ENCODE data around the gene XPO6. TPM values are rescaled to one million over a fixed set of nuclear protein-coding genes. Genes with fewer than 3 reads are reported as not detected.

XPO6 gene
- polyA plus RNA-seq, 1 of the 3 experiments (the other 2 are of a cell fraction), result 97.1 TPM

DNA sequence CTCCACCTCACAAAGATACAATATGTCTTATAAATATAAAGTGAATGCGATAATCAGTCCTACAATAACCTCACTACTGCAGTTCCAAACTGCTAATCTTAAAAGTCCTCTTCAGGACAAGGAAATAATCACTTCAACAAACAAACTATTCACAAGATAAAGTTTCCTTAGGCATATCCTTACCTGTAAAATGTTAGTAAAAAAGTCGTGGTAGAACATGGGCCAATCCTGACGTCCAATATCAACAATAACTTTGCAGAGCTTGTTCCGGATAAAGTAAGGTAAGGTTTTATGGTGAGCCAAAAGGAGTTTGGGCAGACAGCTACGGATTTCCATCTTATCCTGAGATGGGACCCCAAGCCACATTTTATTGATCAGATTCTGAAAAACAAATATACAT is 36.0 kb downstream of the XPO6 start:
- no peaks in the 10 kb centered on the region for H3K27me3 ChIP-seq (ENCODE audit: insufficient read depth)
- no peaks in the 10 kb centered on the region for H3K9me2 ChIP-seq
- POLR2A ChIA-PET, result no interaction called here
- no peak overlapping the region for H3K4me3 ChIP-seq (ENCODE audit: low read depth in 2 of 2, low read length in 1 of 2)
- H3K4me1 ChIP-seq (ENCODE audit: control insufficient read depth in 1 of 2, insufficient read depth in 2 of 2, low read depth in 1 of 2, low read length in 1 of 2), result peaks cover 0 to 2% of the 10 kb centered on the region in 2 experiments; a peak in 2 of 4 replicates
- DNase-seq, result no peak
- peaks cover 64% of the 10 kb centered on the region for H3K79me2 ChIP-seq (ENCODE audit: insufficient read depth)
- no peak overlapping the region for H3K27ac ChIP-seq (ENCODE audit: low read depth in 2 of 2, low read length in 1 of 2)
- peaks cover 26 to 48% of the 10 kb centered on the region in 2 experiments for H3K36me3 ChIP-seq (replicated peaks in 1 of 2; ENCODE audit: control insufficient read depth in 1 of 2, insufficient read depth in 2 of 2, low read length in 1 of 2)
- 96% methylated on average over 5 of the region's 5 CpGs for WGBS (ENCODE audit: low lambda C conversion rate)
- peaks cover 6% of the 10 kb centered on the region for H3F3A ChIP-seq (replicated peaks; ENCODE audit: insufficient read depth)
- no peak overlapping the region for H2AFZ ChIP-seq (ENCODE audit: low read depth)
- no peaks in the 10 kb centered on the region for H3K9me3 ChIP-seq
- no peak overlapping the region for H3K4me2 ChIP-seq
- TF ChIP-seq YY1 (IDR thresholded peaks at IDR 0.05; ENCODE audit: low read depth) (no peak), MAX (IDR thresholded peaks at IDR 0.05; ENCODE audit: low read depth) (no peak), EP300 (IDR thresholded peaks at IDR 0.05; ENCODE audit: borderline replicate concordance in 1 of 2, low read depth in 1 of 2, low read length in 1 of 2) (no peak), CHD2 (IDR thresholded peaks at IDR 0.05; ENCODE audit: low read length, partially characterized antibody) (no peak), POLR2AphosphoS5 (IDR thresholded peaks at IDR 0.05; ENCODE audit: low read depth, low read length) (no peak), FOXM1 (IDR thresholded peaks at IDR 0.05; ENCODE audit: low read depth) (no peak), NFIC (IDR thresholded peaks at IDR 0.05; ENCODE audit: borderline replicate concordance) (no peak), REST (IDR thresholded peaks at IDR 0.05; ENCODE audit: low read depth, low read length) (no peak), EZH2phosphoT487 (IDR thresholded peaks at IDR 0.05; ENCODE audit: borderline replicate concordance, low read depth) (no peak), TCF12 (IDR thresholded peaks at IDR 0.05) (no peak), FOSL2 (IDR thresholded peaks at IDR 0.05; ENCODE audit: borderline replicate concordance, low read depth) (no peak), ELF1 (IDR thresholded peaks at IDR 0.05) (no peak), GATA2 (CRISPR knock-in tag; IDR thresholded peaks at IDR 0.05) (no peak), JUND (IDR thresholded peaks at IDR 0.05) (no peak)
- TF ChIP-seq, protein P1, sequence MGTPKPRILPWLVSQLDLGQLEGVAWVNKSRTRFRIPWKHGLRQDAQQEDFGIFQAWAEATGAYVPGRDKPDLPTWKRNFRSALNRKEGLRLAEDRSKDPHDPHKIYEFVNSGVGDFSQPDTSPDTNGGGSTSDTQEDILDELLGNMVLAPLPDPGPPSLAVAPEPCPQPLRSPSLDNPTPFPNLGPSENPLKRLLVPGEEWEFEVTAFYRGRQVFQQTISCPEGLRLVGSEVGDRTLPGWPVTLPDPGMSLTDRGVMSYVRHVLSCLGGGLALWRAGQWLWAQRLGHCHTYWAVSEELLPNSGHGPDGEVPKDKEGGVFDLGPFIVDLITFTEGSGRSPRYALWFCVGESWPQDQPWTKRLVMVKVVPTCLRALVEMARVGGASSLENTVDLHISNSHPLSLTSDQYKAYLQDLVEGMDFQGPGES (IDR thresholded peaks at IDR 0.05; ENCODE audit: low read depth, low read length), result no peak
- TF ChIP-seq, protein P2, sequence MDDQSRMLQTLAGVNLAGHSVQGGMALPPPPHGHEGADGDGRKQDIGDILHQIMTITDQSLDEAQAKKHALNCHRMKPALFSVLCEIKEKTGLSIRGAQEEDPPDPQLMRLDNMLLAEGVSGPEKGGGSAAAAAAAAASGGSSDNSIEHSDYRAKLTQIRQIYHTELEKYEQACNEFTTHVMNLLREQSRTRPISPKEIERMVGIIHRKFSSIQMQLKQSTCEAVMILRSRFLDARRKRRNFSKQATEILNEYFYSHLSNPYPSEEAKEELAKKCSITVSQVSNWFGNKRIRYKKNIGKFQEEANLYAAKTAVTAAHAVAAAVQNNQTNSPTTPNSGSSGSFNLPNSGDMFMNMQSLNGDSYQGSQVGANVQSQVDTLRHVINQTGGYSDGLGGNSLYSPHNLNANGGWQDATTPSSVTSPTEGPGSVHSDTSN (IDR thresholded peaks at IDR 0.05), result no peak
- TF ChIP-seq, protein P3, sequence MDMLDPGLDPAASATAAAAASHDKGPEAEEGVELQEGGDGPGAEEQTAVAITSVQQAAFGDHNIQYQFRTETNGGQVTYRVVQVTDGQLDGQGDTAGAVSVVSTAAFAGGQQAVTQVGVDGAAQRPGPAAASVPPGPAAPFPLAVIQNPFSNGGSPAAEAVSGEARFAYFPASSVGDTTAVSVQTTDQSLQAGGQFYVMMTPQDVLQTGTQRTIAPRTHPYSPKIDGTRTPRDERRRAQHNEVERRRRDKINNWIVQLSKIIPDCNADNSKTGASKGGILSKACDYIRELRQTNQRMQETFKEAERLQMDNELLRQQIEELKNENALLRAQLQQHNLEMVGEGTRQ (IDR thresholded peaks at IDR 0.05; ENCODE audit: borderline replicate concordance, low read depth, low read length), result no peak
- TF ChIP-seq, protein P4, sequence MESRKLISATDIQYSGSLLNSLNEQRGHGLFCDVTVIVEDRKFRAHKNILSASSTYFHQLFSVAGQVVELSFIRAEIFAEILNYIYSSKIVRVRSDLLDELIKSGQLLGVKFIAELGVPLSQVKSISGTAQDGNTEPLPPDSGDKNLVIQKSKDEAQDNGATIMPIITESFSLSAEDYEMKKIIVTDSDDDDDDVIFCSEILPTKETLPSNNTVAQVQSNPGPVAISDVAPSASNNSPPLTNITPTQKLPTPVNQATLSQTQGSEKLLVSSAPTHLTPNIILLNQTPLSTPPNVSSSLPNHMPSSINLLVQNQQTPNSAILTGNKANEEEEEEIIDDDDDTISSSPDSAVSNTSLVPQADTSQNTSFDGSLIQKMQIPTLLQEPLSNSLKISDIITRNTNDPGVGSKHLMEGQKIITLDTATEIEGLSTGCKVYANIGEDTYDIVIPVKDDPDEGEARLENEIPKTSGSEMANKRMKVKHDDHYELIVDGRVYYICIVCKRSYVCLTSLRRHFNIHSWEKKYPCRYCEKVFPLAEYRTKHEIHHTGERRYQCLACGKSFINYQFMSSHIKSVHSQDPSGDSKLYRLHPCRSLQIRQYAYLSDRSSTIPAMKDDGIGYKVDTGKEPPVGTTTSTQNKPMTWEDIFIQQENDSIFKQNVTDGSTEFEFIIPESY (IDR thresholded peaks at IDR 0.05; ENCODE audit: borderline replicate concordance, low read depth), result no peak
- no peak overlapping the region for H3K9ac ChIP-seq
- CTCF ChIA-PET, result interaction anchor here (1.4 kb wide), 1 partner anchor 9 kb away, joined by 3 read pairs; no protein-coding TSS in a partner anchor
- H4K20me1 ChIP-seq (ENCODE audit: insufficient read depth), result peaks cover 14% of the 10 kb centered on the region
